ENCODE data around the gene LRRC4C.

DNA sequence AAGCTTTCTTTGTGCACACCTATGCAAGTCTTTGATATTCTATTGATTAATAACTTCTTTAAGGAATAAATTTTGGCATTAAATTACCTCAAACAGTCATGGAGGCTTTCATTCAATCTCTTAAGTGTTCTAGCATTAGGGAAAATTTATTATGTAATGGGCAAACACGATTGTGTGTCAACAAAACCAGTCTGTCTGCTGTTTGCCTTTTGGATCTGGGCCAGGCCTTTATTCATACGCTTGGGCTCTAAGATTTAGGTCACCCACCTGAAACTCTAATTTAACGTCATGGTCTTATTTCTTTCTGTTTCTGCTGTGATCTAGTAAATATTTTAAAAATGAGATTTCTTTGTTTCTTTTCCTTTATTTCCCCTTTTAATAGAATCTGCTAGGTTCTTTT, 1270.6 kb downstream of the LRRC4C start:
- no peak for TF ChIP-seq EZH2 (IDR thresholded peaks at IDR 0.05; ENCODE audit: insufficient read depth, poor library complexity, severe bottlenecking)
- TF ChIP-seq EZH2phosphoT487 (IDR thresholded peaks at IDR 0.05; ENCODE audit: insufficient read depth, low read depth): no peak
